ENCODE results near the gene VIPR2. TPM values are rescaled to one million over a fixed set of nuclear protein-coding genes. Genes with fewer than 3 reads are reported as not detected.
A peak's percentile ranks its signal among the peaks of the same experiment; 100 is the strongest.

Gene VIPR2
- polyA plus RNA-seq, 3 donors, result not detected

DNA sequence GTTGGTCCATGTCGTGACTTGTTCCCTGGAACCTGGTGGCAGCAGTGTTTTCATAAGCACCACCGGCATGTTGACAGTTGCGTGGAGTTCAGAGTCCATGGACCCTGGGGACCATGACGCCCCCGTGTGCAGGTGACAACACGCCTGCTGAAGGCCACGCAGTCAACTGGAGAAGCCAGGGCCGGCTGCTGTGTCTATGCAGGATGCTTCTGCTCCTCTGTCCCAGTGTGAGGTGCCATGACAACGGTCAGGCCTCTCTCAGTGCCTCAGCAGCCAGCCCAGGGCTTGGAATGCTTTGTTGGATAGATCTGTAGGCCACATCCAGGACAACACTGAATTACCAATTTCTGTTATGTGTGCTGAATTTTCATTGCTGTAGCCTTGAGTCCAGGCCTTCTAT lies 10.7 kb upstream of the VIPR2 start:
- no peaks in the 10 kb centered on the region for H3K4me1 ChIP-seq (ENCODE audit: control insufficient read depth in 1 of 2, insufficient read depth in 2 of 2, low read length in 2 of 2)
- H3K27me3 Mint-ChIP-seq (ENCODE audit: low read depth in 3 of 3), result peaks cover 0 to 5% (median 0%) of the 10 kb centered on the region in 3 donors
- H4K20me1 ChIP-seq (ENCODE audit: insufficient read depth, low read length), result no peaks in the 10 kb centered on the region
- no peak overlapping the region for H3K4me3 Mint-ChIP-seq
- no peak overlapping the region for H3K27ac ChIP-seq (ENCODE audit: low read depth in 1 of 2, low read length in 2 of 2)
- no peak overlapping the region for H2AFZ ChIP-seq (ENCODE audit: insufficient read depth, low read depth, low read length, poor library complexity, severe bottlenecking)
- intact Hi-C loops (cut with micrococcal nuclease), result no loop called here
- DNase-seq, result no peak
- H3K4me2 ChIP-seq (replicated peaks; ENCODE audit: extremely low read depth, low read length, poor library complexity, severe bottlenecking), result no peak overlapping the region
- H3K9me3 ChIP-seq (replicated peaks in 1 of 2; ENCODE audit: control insufficient read depth in 1 of 2, insufficient read depth in 1 of 2, low read length in 2 of 2), result no peaks in the 10 kb centered on the region
- no peaks in the 10 kb centered on the region for H3K27me3 ChIP-seq (ENCODE audit: control insufficient read depth in 2 of 2, insufficient read depth in 2 of 2, low read length in 2 of 2)
- no peaks in the 10 kb centered on the region for H3K36me3 Mint-ChIP-seq
- no peaks in the 10 kb centered on the region for H3K9me3 Mint-ChIP-seq
- WGBS (ENCODE audit: insufficient coverage), result 83% methylated on average over 9 of the region's 9 CpGs
- H3K9ac ChIP-seq (ENCODE audit: insufficient read depth, low read length, poor library complexity, severe bottlenecking), result no peak overlapping the region
- H3K27ac Mint-ChIP-seq, result peak overlapping the region in 1 of 7 donors; percentile 33
- no peaks in the 10 kb centered on the region for H3K4me1 Mint-ChIP-seq
- TF ChIP-seq, protein P1, sequence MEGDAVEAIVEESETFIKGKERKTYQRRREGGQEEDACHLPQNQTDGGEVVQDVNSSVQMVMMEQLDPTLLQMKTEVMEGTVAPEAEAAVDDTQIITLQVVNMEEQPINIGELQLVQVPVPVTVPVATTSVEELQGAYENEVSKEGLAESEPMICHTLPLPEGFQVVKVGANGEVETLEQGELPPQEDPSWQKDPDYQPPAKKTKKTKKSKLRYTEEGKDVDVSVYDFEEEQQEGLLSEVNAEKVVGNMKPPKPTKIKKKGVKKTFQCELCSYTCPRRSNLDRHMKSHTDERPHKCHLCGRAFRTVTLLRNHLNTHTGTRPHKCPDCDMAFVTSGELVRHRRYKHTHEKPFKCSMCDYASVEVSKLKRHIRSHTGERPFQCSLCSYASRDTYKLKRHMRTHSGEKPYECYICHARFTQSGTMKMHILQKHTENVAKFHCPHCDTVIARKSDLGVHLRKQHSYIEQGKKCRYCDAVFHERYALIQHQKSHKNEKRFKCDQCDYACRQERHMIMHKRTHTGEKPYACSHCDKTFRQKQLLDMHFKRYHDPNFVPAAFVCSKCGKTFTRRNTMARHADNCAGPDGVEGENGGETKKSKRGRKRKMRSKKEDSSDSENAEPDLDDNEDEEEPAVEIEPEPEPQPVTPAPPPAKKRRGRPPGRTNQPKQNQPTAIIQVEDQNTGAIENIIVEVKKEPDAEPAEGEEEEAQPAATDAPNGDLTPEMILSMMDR (IDR thresholded peaks at IDR 0.05), result no peak
- no peaks in the 10 kb centered on the region for H3K36me3 ChIP-seq (replicated peaks in 1 of 2; ENCODE audit: control insufficient read depth in 1 of 2, insufficient read depth in 2 of 2, low read length in 2 of 2)
- H3K4me3 ChIP-seq (replicated peaks in 1 of 3; ENCODE audit: low read depth in 2 of 3, low read length in 3 of 3), result no peak overlapping the region
- H3K79me2 ChIP-seq (ENCODE audit: insufficient read depth, low read length), result no peaks in the 10 kb centered on the region

DNA sequence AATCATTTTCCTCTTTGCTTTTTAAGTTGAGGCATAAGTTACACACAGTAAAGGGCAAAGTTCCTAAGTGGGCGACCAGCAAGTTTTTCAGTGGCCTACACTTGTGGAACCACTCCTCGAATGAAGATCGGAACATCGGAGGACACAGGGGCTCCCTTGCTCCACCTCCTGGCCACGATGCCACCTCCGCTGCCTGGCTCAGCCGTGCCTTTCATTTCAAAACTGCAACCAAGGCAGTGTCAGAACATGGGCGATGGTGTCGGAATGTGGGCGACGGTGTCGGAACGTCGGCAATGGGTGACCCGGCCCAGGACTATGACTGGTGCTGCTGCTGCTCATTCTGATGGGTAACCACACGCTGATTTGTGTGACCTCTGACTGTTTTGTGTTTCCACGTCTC lies 9.6 kb upstream of the VIPR2 start:
- intact Hi-C loops (cut with micrococcal nuclease), result no loop called here
- H3K36me3 ChIP-seq (replicated peaks in 1 of 2; ENCODE audit: control insufficient read depth in 1 of 2, insufficient read depth in 2 of 2, low read length in 2 of 2), result no peaks in the 10 kb centered on the region
- H3K4me1 Mint-ChIP-seq, result no peaks in the 10 kb centered on the region
- no peak overlapping the region for H3K27ac Mint-ChIP-seq
- no peak overlapping the region for H3K4me3 Mint-ChIP-seq
- no peaks in the 10 kb centered on the region for H3K9me3 ChIP-seq (replicated peaks in 1 of 2; ENCODE audit: control insufficient read depth in 1 of 2, insufficient read depth in 1 of 2, low read length in 2 of 2)
- no peak overlapping the region for H3K4me2 ChIP-seq (replicated peaks; ENCODE audit: extremely low read depth, low read length, poor library complexity, severe bottlenecking)
- TF ChIP-seq, protein P1 (IDR thresholded peaks at IDR 0.05), result no peak
- H3K4me3 ChIP-seq (replicated peaks in 1 of 3; ENCODE audit: low read depth in 2 of 3, low read length in 3 of 3), result no peak overlapping the region
- no peak overlapping the region for H3K27ac ChIP-seq (ENCODE audit: low read depth in 1 of 2, low read length in 2 of 2)
- H2AFZ ChIP-seq (ENCODE audit: insufficient read depth, low read depth, low read length, poor library complexity, severe bottlenecking), result no peak overlapping the region
- peaks cover 0 to 5% (median 2%) of the 10 kb centered on the region in 3 donors for H3K27me3 Mint-ChIP-seq (ENCODE audit: low read depth in 3 of 3)
- no peaks in the 10 kb centered on the region for H3K9me3 Mint-ChIP-seq
- WGBS (ENCODE audit: insufficient coverage), result 88% methylated on average over 17 of the region's 17 CpGs
- H3K79me2 ChIP-seq (ENCODE audit: insufficient read depth, low read length), result no peaks in the 10 kb centered on the region
- DNase-seq, result no peak
- H3K36me3 Mint-ChIP-seq, result no peaks in the 10 kb centered on the region
- no peaks in the 10 kb centered on the region for H3K27me3 ChIP-seq (ENCODE audit: control insufficient read depth in 2 of 2, insufficient read depth in 2 of 2, low read length in 2 of 2)
- H3K4me1 ChIP-seq (ENCODE audit: control insufficient read depth in 1 of 2, insufficient read depth in 2 of 2, low read length in 2 of 2), result no peaks in the 10 kb centered on the region
- H4K20me1 ChIP-seq (ENCODE audit: insufficient read depth, low read length), result no peaks in the 10 kb centered on the region
- H3K9ac ChIP-seq (ENCODE audit: insufficient read depth, low read length, poor library complexity, severe bottlenecking), result no peak overlapping the region

Measured in CD14-positive monocyte (primary cell).